Right lobe of liver (tissue), 6 donors: ENCODE measurements around the gene ITPR1. TPM values are rescaled to one million over a fixed set of nuclear protein-coding genes. Genes with fewer than 3 reads are reported as not detected.
A peak's percentile ranks its signal among the peaks of the same experiment; 100 is the strongest.

Source experiments
- ATAC-seq, 4 donors: fragments of 200-7000 bp; cut with Tn5 transposase; one replicate each; pipeline ENCODE4 v1.9.1; 2020; ENCODE audit warnings: mild to moderate bottlenecking in 4 of 4, moderate library complexity in 4 of 4
- DNase-seq, 3 donors: peaks; one replicate each; pipeline ENCODE4 v3.0.0-alpha.2; 2020
- H3K27ac ChIP-seq, 3 donors: fragments of 200-600 bp; one replicate each; pipeline ENCODE4 v1.8.0; 2022
- H3K27me3 ChIP-seq, 2 donors: fragments of 200-600 bp; one replicate each; pipeline ENCODE4 v1.8.0; 2022
- H3K36me3 ChIP-seq, 4 donors: fragments of 200-600 bp; sonication (generic) in 1 of 4; one replicate each; pipeline versions ENCODE4 v1.5.1 to v1.8.0; 2017 to 2022; ENCODE audit warnings: control low read depth in 1 of 4
- H3K4me1 ChIP-seq, 4 donors: fragments of 200-600 bp; sonication (generic) in 1 of 4; one replicate each; pipeline versions ENCODE4 v1.5.1 to v1.8.0; 2017 to 2022; ENCODE audit warnings: control low read depth in 1 of 4
- H3K4me3 ChIP-seq, 3 donors: fragments of 200-600 bp; one replicate each; pipeline ENCODE4 v1.8.0; 2022
- H3K9me3 ChIP-seq, 4 donors: fragments of 200-600 bp; sonication (generic) in 1 of 4; one replicate each; pipeline versions ENCODE4 v1.5.1 to v1.8.0; 2017 to 2022; ENCODE audit warnings: control low read depth in 1 of 4
- CTCF ChIP-seq, 4 donors: fragments of 200-600 bp in 3 of 4; fragments of 450-650 bp in 1 of 4; IDR thresholded peaks; one replicate each; pipeline versions ENCODE4 v1.5.1 to v1.8.0; 2016 to 2022; ENCODE audit warnings: antibody characterized with exemption in 4 of 4, mild to moderate bottlenecking in 2 of 4
- POLR2A ChIP-seq: fragments of 450-650 bp; IDR thresholded peaks from one replicate; pipeline ENCODE4 v1.6.1; 2017; ENCODE audit warnings: antibody characterized with exemption, mild to moderate bottlenecking
- WGBS: methylation state at CpG from one replicate; pipeline ENCODE4 v1.1.6; 2018; ENCODE audit warnings: low coverage, low lambda C conversion rate; ENCODE audit not compliant: insufficient coverage; ENCODE audit errors: missing lambda C conversion rate; 5-methylcytosine and 5-hydroxymethylcytosine counted together
- intact Hi-C, 2 donors: fragments of 100-400 bp; cut with DNase I; formaldehyde crosslinking; loops; one replicate each; pipeline versions ENCODE4 v1.11.2 to v1.14.1; 2022
- total RNA-seq, 6 experiments: library from RNA; depleted of rRNA in 2 of 6; stranded (reverse); fragments of >200 nt in 2 of 6; fragmentation: NEBNext Ultra II Directional in 3 of 6; extraction: Animal tissue kit (Norgen Biotek cat#: 25700) in 3 of 6; gene quantifications; one replicate each; pipeline versions ENCODE4 v1.1.0 to v1.2.4, GENCODE V29; 2016 to 2023
- donor health status: DM: no; HTN: yes; CAD: no.
- donor health status: DM: no; HTN: no; CAD: no.
- donor health status: DM: no; HTN: no; CAD: no.
- donor health status: DM: no; HTN: yes; CAD: no.
- donor health status: DM: no; HTN: yes; CAD: no.

Gene ITPR1
- total RNA-seq, 6 experiments from 2014 or later: 6.5 to 16.2 (median 11.5) TPM

- Histone ChIP-seq H3K4me3 (no peak overlapping the region), H3K27me3 (no peaks in the 10 kb centered on the region), H3K9me3 (no peaks in the 10 kb centered on the region), H3K36me3 (no peaks in the 10 kb centered on the region), H3K4me1 (peaks cover 0 to 19% (median 0%) of the 10 kb centered on the region in 4 donors), H3K27ac (no peak overlapping the region)
- TF ChIP-seq CTCF (IDR thresholded peaks at IDR 0.05) (no peak), POLR2A (no peak)
- intact Hi-C loops: no loop called here
- ATAC-seq (peak in 3 of 4 donors; percentile 45 to 62 (median 62)), DNase-seq (no peak)
- WGBS: 77% methylated on average over 3 of the region's 3 CpGs
Measured at GRCh38 chr3:4501437-4501836, 8.3 kb downstream of the ITPR1 start.

- WGBS: 74% methylated on average over 8 of the region's 9 CpGs
- Histone ChIP-seq H3K27me3 (no peaks in the 10 kb centered on the region), H3K4me1 (peaks cover 0 to 24% (median 0%) of the 10 kb centered on the region in 4 donors), H3K36me3 (no peaks in the 10 kb centered on the region), H3K9me3 (no peaks in the 10 kb centered on the region), H3K4me3 (no peak overlapping the region), H3K27ac (no peak overlapping the region)
- DNase-seq: no peak
- intact Hi-C loops: no loop called here
- ATAC-seq: no peak
- no peak for TF ChIP-seq POLR2A
- no peak for TF ChIP-seq CTCF (IDR thresholded peaks at IDR 0.05)
Measured at GRCh38 chr3:4501927-4502326, 8.8 kb downstream of the ITPR1 start.

- Histone ChIP-seq H3K9me3 (no peaks in the 10 kb centered on the region), H3K4me3 (no peak overlapping the region), H3K27ac (no peak overlapping the region), H3K36me3 (no peaks in the 10 kb centered on the region), H3K27me3 (no peaks in the 10 kb centered on the region), H3K4me1 (peaks cover 0 to 30% (median 0%) of the 10 kb centered on the region in 4 donors)
- ATAC-seq (no peak), DNase-seq (no peak)
- 48% methylated on average over 5 of the region's 5 CpGs for WGBS
- intact Hi-C loops: no loop called here
- TF ChIP-seq CTCF (IDR thresholded peaks at IDR 0.05) (no peak), POLR2A (no peak)
Measured at GRCh38 chr3:4503050-4503449, 9.9 kb downstream of the ITPR1 start.

GRCh38 chr3:4504340-4505261 is 11.5 kb downstream of the ITPR1 start:
- TF ChIP-seq POLR2A (no peak), CTCF (IDR thresholded peaks at IDR 0.05) (no peak)
- Histone ChIP-seq H3K36me3 (no peaks in the 10 kb centered on the region), H3K27me3 (no peaks in the 10 kb centered on the region), H3K4me1 (peaks cover 0 to 30% (median 0%) of the 10 kb centered on the region in 4 donors), H3K4me3 (no peak overlapping the region), H3K27ac (no peak overlapping the region), H3K9me3 (no peaks in the 10 kb centered on the region)
- DNase-seq (peak in 1 of 3 donors; percentile 23), ATAC-seq (peak in 2 of 4 donors; percentile 23 to 35)
- 44% methylated on average over 13 of the region's 14 CpGs for WGBS
- intact Hi-C loops: no loop called here
